Right hindlimb (tissue), 1 donor: ENCODE data around the gene GRID1.
A peak's percentile ranks its signal among the peaks of the same experiment; 100 is the strongest.
"Not testable (repeated sequence)": the region's sequence is repeated elsewhere in the genome, so short reads cannot be mapped to it uniquely, and the experiment has no call there.

Experiments
- DNase-seq: peaks from one replicate; pipeline ENCODE4 v3.0.0-alpha.2; 2018

Gene GRID1

GRCh38 chr10:86102451-86102850 is 264.1 kb downstream of the GRID1 start:
- no peak for DNase-seq

DNA sequence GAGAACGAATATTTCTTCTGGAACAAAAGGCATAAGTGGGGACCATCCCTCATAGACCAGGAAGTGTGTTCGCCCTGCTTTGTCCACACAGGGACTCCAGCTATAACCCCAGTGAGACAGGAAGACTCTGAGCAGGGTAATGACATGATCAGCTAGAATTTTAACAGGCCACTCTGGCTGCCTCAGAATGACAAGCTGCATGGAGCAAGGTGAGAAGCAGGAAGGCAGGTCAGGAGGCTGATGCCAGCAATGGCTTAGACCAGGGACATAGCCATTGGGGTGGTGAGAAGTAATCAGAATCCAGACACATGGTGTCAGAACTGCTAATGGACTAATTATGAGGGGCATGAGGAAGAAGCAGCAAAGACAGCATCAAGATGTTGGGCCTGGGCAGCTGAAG is 264.6 kb downstream of the GRID1 start:
- DNase-seq = no peak

- no peak for DNase-seq
These were observed 266.0 kb downstream of the GRID1 start for GRCh38 chr10:86100581-86101061.

GRCh38 chr10:86099542-86100334 is 266.9 kb downstream of the GRID1 start:
- no peak for DNase-seq

DNA sequence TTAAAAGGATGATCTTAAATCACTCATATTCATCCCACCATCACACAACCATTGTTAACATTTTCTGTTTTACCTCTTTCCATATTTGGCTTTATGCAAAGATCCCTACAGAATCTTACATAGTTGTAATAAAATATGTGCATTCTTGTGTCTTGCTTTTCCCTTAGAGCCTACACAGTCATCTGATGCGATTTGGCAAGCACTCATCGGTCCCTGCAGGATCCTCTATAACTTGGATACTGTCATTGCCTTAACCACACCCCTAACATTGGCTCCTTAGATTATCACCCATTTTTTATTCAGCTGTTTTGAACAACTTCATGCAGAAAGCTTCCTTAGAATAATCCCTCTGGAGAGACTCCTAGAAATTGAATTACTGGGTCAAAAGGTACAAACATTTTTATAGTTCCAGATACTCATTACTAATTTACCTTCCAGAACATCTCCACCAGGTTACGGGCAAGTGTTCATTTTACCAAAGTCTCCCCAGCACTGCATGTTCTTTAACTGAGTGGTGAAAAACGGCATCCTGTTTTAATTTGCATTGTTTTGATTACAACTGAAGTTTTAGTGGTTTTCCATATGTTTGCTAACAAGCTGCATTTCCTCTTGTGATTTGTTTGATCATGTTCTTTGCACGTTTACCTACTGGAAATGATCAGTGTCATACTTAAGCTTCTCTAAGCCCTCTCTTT is 268.3 kb downstream of the GRID1 start:
- DNase-seq = no peak

- DNase-seq = not testable (repeated sequence)
These were observed 271.5 kb downstream of the GRID1 start for GRCh38 chr10:86095061-86095460.

DNA sequence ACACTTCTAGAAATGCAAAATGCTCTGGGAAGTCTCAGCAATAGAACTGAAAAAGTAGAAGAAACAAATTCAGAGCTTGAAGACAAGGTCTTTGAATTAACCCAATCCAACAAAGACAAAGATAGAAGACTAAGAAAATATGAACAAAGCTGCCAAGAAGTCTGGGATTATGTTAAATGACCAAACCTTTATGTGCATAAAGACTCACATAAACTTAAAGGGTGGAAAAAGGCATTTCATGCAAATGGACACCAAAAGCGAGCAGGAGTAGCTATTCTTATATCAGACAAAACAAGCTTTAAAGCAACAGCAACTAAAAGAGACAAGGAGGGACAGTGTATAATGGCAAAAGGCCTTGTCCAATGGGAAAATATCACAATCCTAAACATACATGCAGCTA is 274.3 kb downstream of the GRID1 start:
- DNase-seq = not testable (repeated sequence)

- no peak for DNase-seq
These were observed 275.4 kb downstream of the GRID1 start for GRCh38 chr10:86091216-86091615.

- no peak for DNase-seq
These were observed 275.8 kb downstream of the GRID1 start for GRCh38 chr10:86090807-86091206.

DNA sequence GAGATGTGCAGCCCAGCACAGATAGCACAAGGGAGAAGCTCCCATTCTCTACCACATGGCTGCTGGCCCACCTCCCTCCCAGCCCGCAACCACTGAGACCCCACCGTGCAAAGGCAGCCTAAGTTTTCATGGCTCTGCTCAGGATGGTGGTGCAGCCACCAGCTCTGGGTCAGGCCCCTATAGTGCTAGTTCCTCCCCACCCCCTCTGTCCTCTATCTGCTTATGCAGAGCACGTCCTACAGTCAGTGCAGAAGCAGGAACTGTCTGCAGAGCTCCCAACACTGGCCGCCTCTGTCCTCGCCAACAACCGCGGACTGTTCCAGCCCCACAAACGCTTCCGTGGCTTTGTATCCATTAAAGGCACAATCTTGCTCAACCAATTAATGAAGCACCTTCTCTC is 278.9 kb downstream of the GRID1 start:
- no peak for DNase-seq

DNA sequence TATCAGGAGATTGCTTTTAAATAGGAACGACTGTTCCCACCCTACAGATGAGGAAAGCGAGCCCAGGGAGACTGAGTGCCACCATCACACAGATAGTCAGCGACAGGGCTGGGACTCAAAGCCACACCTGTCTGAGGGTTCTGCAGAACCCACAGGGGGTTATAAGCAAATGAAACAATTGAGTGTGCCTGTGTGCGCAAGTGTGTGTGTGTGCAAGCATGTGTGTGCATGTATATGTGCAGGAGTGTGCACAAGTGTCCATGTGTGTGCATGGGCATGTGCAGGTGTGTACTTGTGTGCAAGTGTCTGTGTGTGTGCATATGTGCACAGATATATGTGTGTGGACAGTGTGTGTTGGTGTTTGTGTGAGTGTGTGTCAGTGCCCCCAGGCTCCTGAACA is 280.2 kb downstream of the GRID1 start:
- DNase-seq = no peak

- no peak for DNase-seq
These were observed 280.9 kb downstream of the GRID1 start for GRCh38 chr10:86085686-86086085.

GRCh38 chr10:86085136-86085535 is 281.5 kb downstream of the GRID1 start:
- DNase-seq = no peak

DNA sequence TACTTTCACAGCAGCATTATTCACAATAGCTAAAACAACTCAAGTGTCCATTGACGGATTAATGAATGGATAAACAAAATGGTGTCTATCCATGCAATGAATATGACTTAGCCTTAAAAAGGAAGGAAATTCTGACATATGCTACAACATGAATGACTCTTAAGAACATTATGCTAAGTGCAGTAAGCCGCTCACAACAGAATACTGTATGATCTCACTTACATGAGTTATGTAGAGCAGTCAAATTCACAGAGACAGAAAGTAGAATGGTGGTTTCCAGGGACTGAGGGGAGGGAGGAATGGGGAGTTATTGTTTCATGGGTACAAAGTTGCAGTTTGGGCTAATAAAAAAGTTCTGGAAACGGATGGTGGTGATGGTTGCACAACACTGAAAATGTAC is 282.0 kb downstream of the GRID1 start:
- no peak for DNase-seq

DNA sequence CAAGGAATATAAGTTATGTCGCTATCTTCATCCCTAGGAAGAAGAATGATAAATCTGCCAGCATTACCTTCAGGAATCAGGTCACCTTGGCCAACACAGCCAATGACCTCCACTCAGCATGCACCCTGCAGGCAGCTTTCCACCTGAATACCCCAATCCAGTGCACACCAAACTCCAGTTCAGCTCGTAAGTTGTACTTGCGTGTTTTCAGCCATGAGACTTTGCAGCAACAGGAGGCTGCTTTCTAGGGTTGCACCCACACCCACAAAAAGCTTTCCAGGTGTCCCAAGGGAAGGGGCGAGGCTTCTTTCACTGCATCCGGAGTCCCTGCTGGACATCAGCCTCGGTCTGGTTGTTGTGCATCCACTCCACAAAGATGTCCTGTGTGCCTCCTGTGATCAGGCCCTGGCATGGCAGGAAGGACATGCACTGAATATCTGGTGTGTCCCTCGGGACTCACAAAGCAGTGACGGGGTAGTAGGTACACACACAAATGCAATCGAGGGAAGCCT is 282.9 kb downstream of the GRID1 start:
- DNase-seq = no peak

- DNase-seq = no peak
These were observed 283.4 kb downstream of the GRID1 start for GRCh38 chr10:86083206-86083605.

DNA sequence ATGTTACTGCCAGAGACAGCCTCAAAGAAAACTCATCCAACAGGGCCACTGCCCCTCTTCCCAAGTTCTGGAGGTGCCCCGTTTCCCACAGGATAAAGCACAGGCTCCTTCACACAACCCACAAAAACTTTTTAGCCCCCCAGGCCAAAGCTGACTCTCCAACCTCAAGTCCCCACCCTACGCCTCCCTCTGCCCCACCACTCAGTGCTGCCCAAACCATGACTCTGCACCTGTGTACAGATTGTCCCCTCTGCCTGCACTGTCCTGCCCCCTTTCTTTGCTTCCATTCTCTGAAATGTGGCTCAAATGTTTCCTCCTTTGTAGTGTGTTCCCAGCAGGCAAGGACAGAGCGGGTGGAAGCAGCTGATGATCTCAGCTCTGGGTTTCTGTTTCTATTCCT is 284.0 kb downstream of the GRID1 start:
- peak; percentile 8 for DNase-seq

DNA sequence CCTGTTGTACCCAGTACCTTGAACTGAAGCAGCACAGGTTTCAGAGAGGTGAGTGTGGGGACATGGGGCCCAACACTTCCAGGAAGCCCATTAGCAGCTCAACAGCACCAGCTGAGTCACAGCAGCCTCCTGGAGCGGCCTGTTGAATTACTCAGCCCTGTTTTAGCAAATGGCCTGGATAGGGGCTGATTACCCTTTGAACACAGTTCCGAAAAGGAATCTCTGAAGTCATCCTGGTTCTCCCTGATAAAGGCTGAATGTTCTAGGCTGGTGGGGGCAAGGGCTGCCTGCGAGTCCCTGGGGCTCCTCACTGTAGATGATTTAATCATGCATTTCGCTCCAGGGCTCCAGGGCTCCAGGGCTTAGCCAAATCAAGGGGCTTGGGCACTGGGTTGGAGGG is 287.5 kb downstream of the GRID1 start:
- DNase-seq = no peak

GRCh38 chr10:86078639-86079035 is 288.0 kb downstream of the GRID1 start:
- no peak for DNase-seq

- DNase-seq = no peak
These were observed 288.5 kb downstream of the GRID1 start for GRCh38 chr10:86077871-86078638.

- DNase-seq = no peak
These were observed 289.3 kb downstream of the GRID1 start for GRCh38 chr10:86077271-86077670.

DNA sequence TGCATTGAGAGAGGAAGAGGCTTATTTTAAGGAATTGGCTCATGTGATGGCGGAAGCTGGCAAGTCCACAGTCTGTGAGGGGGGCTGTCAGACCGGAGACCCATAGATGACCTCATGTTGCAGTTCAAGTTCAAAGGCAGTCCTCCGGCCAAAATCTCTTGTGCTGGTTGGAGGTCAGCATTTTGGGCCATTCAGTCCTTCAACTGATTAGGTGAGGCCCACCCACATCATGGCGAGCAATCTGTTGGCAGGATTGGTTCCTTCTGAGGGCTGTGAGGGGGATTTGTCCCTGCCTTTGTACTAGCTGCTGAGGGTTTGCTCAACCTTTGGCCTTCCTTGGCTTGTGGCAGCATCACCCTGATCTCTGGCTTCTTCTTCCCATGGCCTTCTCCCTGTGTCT is 290.1 kb downstream of the GRID1 start:
- DNase-seq = not testable (repeated sequence)

DNA sequence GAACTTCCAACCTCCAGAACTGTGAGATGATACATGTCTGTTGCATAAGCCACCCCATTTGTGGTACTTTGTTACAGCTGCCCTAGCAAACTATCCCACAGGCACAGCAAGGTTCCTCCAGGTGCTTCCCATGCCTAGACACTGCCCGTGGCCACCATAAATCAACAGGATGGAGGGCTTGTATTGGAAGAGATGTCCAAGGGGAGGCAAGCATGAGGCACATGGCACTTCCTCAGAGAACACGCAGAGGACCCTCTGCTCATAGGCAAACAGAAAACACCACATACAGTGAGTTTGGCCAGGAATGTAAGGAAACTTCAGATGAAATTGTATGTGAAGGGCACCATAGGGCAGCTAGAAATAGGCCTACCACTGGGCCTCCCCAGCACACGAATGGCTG is 291.1 kb downstream of the GRID1 start:
- no peak for DNase-seq
